Measurements from ENCODE around the gene COL10A1.

The COL10A1 gene

DNA sequence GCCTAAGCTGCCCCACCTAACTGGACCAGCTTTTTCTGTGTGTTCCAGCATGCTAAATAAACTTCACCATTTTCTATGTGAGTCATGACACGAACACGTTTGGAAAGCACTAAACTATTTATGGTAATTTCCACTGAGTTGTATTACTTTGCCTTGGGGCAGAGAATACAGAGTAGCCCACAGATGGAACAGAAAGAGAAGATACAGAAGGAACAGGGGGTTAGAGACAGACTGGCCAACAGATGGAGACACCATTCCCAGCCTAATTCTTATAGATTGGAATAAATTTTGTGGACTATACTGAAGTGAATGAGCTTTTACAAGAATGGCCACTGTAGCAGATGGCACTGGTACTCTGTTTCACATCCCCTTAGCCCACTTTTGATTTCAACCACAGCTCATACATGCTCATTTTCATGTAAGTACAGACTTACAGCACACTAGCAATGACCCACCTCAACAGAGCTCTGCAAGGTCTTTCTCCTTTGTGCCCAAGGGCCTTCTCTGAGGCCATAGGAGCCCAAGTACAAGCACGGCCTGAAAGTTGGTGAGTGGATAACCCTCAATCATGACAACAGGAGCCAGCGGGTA is 38.4 kb downstream of the COL10A1 start:
- no peak for DNase-seq (ENCODE audit: low read depth in 2 of 2)

GRCh38 chr6:116084284-116084683 is 41.6 kb downstream of the COL10A1 start:
- DNase-seq (ENCODE audit: low read depth in 2 of 2): no peak

- no peak for DNase-seq (ENCODE audit: low read depth in 2 of 2)
Measured at GRCh38 chr6:116083052-116083451, 42.9 kb downstream of the COL10A1 start.

DNA sequence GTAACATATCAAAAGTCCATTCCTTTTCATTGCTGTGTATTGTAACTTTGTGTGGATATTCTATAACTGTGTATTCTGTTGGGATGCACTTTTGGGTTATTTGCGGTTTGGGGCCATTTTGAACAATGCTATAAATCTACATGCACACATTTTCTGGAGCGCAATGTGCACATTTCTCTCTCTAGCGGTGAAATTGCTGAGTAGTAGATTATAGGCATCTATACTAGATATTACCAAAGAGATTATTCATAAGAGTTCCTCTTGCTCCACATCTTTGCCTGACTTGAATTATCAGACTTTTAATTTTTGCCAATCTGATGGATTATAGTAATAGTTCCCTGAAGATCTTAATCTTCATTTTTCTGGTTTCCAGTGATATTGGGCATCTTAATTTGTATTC is 47.0 kb downstream of the COL10A1 start:
- DNase-seq (ENCODE audit: low read depth in 2 of 2): no peak

GRCh38 chr6:116078522-116078921 is 47.4 kb downstream of the COL10A1 start:
- no peak for DNase-seq (ENCODE audit: low read depth in 2 of 2)

DNA sequence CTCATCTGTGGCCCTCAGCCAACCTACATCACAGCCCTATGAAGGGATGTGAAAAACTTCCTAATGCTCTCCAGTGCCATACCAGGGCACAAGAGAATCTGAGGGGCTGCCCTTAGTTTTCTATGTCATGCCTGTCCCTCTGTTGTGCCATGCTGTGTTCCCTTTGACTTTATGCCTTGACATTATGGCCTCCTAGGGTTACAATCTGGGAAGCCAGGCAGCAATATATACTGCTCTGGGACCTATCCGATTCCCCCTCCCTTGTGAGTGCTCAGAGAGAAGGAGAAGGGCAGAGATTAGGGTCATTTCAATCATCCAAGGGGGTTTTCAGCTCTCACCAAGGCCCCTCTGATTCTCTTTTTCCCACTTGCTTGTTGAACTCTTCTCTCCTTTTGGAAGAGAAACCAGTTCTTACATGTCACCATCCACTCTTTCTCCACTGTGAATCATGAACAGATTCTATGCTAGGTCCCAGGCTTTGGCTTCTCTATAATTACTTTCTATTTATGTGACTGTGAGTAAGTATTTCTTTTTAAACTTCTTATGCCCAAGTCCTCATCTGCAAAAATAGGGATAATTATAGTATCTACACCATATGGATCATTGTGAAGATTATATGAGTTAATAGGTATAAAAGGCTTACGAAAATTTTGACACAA is 51.1 kb downstream of the COL10A1 start:
- DNase-seq (ENCODE audit: low read depth in 2 of 2): no peak

DNA sequence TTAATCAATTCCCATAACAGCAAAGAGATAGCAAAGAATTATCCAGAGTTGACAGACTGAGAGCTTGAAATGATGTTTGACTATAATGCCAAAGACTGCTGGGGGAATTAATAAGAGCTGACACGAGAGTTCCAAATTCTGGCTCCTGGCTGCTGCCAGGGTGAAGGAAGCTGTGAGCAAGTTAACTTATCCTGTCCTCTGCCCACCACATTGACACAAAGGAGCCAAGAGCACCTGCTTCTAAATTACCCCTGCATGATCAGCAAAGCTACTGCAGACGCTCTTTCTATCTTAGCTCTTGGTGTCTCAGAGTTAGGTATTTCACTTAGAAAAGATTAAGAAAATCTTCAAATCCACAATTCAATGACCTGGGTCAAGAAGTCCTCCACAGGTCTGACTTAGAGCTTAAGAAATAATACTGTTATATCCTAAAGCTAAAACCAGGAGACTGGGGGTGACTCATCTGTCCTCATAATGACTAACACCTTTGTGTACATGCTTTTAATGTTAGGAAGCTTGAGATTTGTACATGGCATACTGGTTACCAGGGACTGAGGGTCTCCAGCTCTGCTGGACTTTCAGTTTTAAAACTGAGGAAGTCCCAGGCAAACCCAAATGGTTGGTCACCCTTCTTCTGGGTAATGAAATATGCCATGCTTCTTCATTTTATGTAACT is 52.0 kb downstream of the COL10A1 start:
- no peak for DNase-seq (ENCODE audit: low read depth in 2 of 2)

GRCh38 chr6:116072368-116072767 is 53.6 kb downstream of the COL10A1 start:
- no peak for DNase-seq (ENCODE audit: low read depth in 2 of 2)

DNA sequence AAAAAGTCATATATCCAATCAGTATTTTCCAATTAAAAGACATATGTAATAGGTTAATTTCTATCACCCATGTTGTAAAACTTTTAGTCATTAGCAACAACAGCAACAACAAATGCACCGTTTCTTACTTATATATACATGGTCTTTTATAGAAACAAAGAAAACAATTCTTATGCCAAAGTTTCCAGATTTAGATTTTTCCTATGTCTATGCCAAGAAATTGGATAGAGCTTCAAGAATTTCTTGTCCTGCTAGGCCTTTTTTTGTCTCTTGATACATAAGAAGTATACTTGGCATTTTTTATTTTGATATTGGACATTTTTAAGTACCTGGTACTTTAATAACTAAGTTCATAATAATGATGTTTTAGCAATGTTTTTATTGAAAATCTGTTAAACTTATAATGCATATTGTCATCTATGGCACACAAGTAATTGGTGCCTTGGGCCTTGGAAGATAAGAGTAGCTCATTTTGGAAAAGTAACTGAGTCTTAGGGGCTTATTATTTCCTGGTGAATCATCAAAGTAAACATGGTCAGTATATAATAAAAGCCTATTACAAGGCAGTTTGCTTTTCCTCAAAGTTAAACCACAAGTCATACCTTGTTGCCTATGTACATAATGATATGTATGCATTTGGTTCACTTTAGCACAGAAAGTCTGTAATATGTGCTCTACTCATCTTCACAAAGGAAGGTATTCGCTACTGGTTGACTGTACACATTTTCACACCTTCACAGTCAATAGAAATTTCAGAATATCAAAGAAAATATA is 55.1 kb downstream of the COL10A1 start:
- no peak for DNase-seq (ENCODE audit: low read depth in 2 of 2)

DNA sequence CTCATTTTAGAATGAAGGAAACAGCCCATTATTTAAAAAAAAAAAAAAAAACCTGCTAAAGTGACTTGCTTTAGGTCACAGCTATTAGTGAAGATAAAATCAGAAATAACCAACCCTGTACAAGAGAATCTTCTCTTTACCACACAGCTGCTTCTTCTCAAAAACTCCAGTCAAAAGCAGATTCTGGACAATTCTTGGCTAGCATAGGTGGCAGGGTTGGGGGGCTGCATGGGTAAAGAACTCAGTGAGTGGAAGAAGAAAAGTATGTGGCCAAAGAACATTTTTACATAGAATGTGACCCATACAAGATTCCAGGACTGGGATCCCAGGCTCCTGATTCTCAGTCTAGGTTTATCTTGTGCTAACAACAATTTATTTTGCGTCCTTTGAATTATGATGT is 55.8 kb downstream of the COL10A1 start:
- DNase-seq (ENCODE audit: low read depth in 2 of 2): no peak
